ENCODE results near the gene ZNF268. TPM values are rescaled to one million over a fixed set of nuclear protein-coding genes. Genes with fewer than 3 reads are reported as not detected.
"Not testable (repeated sequence)": the region's sequence is repeated elsewhere in the genome, so short reads cannot be mapped to it uniquely, and the experiment has no call there.

The ZNF268 gene
- total RNA-seq, 1 donor from 2014 or later, result 7.0 TPM

DNA sequence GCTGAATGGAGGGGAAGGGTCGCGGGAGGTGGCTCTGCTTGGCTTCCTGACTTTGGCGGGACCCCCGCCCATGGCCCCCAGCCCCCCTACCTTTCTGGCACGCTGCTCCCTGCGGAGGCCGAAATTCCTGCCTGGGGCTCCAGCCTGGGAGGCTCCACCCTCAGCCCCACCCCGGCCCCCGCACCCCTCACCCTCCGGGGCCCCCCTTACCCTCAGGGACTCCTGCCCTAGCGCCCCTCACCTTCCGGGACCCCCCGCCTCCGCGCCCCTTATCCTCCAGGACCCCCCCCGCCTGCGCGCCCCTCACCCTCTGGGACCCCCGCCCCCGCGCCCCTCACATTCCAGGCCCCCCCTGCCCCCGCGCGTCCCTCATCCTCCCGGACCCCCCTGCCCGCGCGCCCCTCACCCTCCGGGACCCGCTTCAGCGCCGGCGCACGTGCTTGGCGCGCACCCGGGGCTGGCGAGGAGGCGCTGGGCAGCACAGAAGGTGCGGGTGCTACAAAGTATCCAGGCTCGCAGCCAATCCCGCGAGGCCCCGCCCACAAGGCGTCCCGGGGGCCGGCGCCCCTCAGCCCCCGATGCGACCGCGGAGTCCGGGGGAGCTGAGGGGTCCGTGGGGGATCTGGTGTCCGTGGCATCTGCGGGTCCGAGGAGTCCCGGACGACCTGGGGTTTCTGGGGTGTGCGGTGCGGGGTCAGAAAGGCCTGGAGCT is 54.3 kb downstream of the ZNF268 start, which contains the start of gene ANHX:
ANHX (minus strand) TSS at position 477 of the 712 bp plus-strand sequence. CDS start 1,521 bp downstream, outside the sequence.
- no peak within 1 kb of the TSS for H3K4me3 ChIP-seq (ENCODE audit: low read depth, low read length)
- DNase-seq (ENCODE audit: low read depth), result no peak
- TF ChIP-seq, protein P1, sequence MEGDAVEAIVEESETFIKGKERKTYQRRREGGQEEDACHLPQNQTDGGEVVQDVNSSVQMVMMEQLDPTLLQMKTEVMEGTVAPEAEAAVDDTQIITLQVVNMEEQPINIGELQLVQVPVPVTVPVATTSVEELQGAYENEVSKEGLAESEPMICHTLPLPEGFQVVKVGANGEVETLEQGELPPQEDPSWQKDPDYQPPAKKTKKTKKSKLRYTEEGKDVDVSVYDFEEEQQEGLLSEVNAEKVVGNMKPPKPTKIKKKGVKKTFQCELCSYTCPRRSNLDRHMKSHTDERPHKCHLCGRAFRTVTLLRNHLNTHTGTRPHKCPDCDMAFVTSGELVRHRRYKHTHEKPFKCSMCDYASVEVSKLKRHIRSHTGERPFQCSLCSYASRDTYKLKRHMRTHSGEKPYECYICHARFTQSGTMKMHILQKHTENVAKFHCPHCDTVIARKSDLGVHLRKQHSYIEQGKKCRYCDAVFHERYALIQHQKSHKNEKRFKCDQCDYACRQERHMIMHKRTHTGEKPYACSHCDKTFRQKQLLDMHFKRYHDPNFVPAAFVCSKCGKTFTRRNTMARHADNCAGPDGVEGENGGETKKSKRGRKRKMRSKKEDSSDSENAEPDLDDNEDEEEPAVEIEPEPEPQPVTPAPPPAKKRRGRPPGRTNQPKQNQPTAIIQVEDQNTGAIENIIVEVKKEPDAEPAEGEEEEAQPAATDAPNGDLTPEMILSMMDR (conservative IDR thresholded peaks at IDR 0.05; ENCODE audit: low read depth, low read length), result no peak

DNA sequence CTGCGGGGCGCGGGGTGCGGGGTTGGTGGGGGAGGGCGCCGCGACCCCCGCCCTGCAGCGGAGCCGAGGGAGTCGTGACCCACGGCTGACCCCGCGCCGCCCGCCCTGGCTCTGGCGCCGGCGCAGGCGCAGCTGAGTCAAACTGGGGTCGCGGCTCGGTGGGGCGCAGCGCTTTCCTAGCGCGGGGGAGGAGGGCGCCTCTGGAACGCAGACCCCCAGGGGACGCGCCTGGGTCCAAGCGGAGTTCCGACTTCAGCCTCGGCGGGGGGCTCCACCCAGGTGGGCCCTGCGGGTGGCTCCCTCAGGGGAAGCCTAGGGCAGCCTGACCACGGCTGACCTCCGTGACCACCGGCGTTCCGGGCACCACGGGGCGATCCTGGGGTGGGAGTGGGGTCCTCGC is 54.8 kb downstream of the ZNF268 start:
- TF ChIP-seq, protein P1 (conservative IDR thresholded peaks at IDR 0.05; ENCODE audit: low read depth, low read length), result no peak
- no peak overlapping the region for H3K4me3 ChIP-seq (ENCODE audit: low read depth, low read length)
- no peak for DNase-seq (ENCODE audit: low read depth)

DNA sequence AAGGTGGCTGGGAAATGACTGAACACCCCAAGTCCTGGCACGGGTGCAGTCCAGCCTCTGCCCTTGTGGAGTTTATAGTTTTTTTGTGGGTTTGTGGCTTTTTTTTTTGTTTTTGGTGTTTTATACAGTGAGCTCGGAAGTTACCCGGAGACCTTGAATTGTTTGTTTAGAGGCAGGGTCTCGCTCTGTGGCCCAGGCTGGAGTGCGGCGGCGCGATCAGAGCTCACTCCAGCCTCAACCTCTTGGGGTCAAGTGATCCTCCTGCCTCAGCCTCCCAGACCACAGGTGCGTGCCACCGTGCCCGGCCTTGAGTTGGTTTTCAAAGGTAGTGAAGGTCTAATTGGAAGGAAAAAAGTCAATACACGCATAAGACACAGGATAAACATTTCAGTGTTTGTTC is 55.3 kb downstream of the ZNF268 start:
- no peak overlapping the region for H3K4me3 ChIP-seq (ENCODE audit: low read depth, low read length)
- TF ChIP-seq, protein P1 (conservative IDR thresholded peaks at IDR 0.05; ENCODE audit: low read depth, low read length), result no peak
- no peak for DNase-seq (ENCODE audit: low read depth)

DNA sequence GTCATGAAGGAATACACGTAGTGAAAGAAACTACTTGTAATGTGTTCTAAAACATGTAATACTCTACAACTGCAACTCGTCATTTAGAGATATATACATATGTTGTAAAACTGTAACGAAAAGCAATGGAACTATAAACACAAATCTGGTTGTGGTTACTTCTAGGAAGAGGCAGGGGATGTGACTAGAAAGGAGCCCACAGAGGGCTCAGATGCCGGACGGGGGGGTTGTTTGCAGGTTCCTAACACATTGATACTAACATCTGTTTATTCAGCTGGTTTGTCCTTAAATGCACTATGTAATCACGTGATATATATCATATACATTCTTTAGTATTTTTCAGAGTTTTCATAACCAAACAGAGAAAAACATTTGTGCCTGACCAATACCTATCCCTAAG is 70.4 kb downstream of the ZNF268 start:
- H3K4me3 ChIP-seq (ENCODE audit: low read depth, low read length), result no peak overlapping the region
- TF ChIP-seq, protein P1 (conservative IDR thresholded peaks at IDR 0.05; ENCODE audit: low read depth, low read length), result no peak
- no peak for DNase-seq (ENCODE audit: low read depth)

DNA sequence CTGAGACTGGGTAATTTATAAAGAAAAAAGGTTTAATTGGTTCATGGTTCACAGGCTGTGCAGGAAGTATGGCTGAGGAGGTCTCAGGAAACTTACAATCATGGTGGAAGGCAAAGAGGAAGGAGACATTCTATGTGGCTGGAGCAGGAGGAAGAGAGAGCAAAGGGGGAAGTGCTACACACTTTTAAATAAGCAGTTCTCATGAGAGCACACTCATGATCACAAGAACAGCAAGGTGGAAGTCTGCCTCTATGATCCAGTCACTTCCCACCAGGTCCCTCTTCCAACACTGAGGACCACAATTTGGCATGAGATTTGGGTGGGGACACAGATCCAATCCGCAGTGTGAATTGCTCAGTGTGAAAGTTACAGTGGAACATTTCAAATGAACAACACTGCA is 74.5 kb downstream of the ZNF268 start:
- not testable (repeated sequence) for DNase-seq (ENCODE audit: low read depth); H3K4me3 ChIP-seq (ENCODE audit: low read depth, low read length)

DNA sequence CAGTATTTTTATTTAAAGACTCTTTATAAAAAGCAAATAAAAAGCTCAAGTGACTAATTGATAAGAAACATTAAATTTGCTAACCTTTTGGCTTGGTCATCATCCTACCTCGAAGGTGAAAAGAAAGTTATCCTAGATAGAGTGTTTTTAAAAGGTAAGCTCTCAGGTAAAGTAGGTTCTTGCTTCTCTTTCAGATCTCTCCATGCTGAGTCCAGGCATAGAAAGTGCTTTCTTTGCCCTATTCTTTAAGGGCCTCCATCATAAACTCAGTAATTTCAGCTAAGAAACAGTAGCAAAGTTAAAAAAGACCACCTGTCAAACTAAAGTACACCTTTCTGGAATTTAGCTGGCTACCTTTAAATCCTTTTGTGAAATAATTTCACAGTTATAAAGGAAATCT is 75.0 kb downstream of the ZNF268 start:
- DNase-seq (ENCODE audit: low read depth), result no peak
- no peak overlapping the region for H3K4me3 ChIP-seq (ENCODE audit: low read depth, low read length)
- TF ChIP-seq, protein P1 (conservative IDR thresholded peaks at IDR 0.05; ENCODE audit: low read depth, low read length), result no peak

DNA sequence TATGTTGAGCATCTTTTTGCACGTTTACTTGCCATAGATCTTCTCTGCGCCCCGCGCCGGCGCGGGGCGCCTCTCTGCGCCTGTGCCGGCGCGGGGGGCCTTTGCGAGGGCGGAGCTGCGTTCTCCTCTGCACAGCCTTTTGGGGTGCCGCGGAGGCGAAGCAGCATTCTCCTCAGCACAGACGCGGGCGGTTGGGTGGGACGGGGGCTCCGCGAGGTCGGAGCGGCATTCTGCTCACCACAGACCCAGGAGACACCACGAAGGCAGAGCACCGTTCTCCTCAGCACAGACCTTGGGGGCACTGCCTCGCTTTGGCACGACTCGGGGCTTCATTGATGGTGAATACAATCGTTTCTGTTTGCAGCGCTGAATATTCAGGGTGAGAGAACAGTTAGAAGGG is 82.9 kb downstream of the ZNF268 start:
- no peak for DNase-seq (ENCODE audit: low read depth)
- TF ChIP-seq, protein P1 (conservative IDR thresholded peaks at IDR 0.05; ENCODE audit: low read depth, low read length), result no peak
- no peak overlapping the region for H3K4me3 ChIP-seq (ENCODE audit: low read depth, low read length)

Other genes with a start within 250 kb of the ZNF268 start
- 3.7 and 5.1 TPM in 2 replicates for gene ZNF605, start 225.2 kb upstream of the ZNF268 start, total RNA-seq
- 3.9 and 6.7 TPM in 2 replicates for gene ZNF26, start 195.1 kb upstream of the ZNF268 start, total RNA-seq
- gene ZNF84, start 144.0 kb upstream of the ZNF268 start, total RNA-seq, result 9.2 and 11.4 TPM in 2 replicates
- gene ZNF140, start 100.6 kb upstream of the ZNF268 start, total RNA-seq, result 9.0 and 9.5 TPM in 2 replicates
- 0.40 and 0.43 TPM in 2 replicates for gene ZNF891, start 51.2 kb upstream of the ZNF268 start, total RNA-seq
- 4.3 and 6.6 TPM in 2 replicates for gene ZNF10, start 50.9 kb upstream of the ZNF268 start, total RNA-seq
- not detected in 2 replicates for gene ANHX, start 54.4 kb downstream of the ZNF268 start, total RNA-seq

Data from epithelial cell of proximal tubule (primary cell).